ENCODE results near the gene SGCD.

SGCD gene

GRCh38 chr5:156356238-156356637, 29.3 kb downstream of the SGCD start:
- no peak for DNase-seq
- intact Hi-C loops (cut with DNase I) = no loop called here

GRCh38 chr5:156359476-156359875, 32.5 kb downstream of the SGCD start:
- no peak for DNase-seq
- intact Hi-C loops (cut with DNase I) = no loop called here

GRCh38 chr5:156361436-156362109, 34.6 kb downstream of the SGCD start:
- no peak for DNase-seq
- intact Hi-C loops (cut with DNase I) = no loop called here

- no peak for DNase-seq
- intact Hi-C loops (cut with DNase I) = no loop called here
Measured at GRCh38 chr5:156363861-156364260, 36.9 kb downstream of the SGCD start.

GRCh38 chr5:156366521-156366920, 39.6 kb downstream of the SGCD start:
- intact Hi-C loops (cut with DNase I) = no loop called here
- no peak for DNase-seq

GRCh38 chr5:156367597-156367996, 40.6 kb downstream of the SGCD start:
- no peak for DNase-seq

GRCh38 chr5:156375895-156376495, 49.0 kb downstream of the SGCD start:
- intact Hi-C loops (cut with DNase I) = no loop called here
- DNase-seq = no peak

More at GRCh38 chr5:156367597-156367996, 40.6 kb downstream of the SGCD start:
- intact Hi-C loops (cut with DNase I) = no loop called here

GRCh38 chr5:156376751-156377150, 49.8 kb downstream of the SGCD start:
- intact Hi-C loops (cut with DNase I) = no loop called here

GRCh38 chr5:156378159-156378558, 51.2 kb downstream of the SGCD start:
- intact Hi-C loops (cut with DNase I) = no loop called here
- DNase-seq = no peak

More at GRCh38 chr5:156376751-156377150, 49.8 kb downstream of the SGCD start:
- no peak for DNase-seq

GRCh38 chr5:156379206-156379605, 52.2 kb downstream of the SGCD start:
- intact Hi-C loops (cut with DNase I) = no loop called here
- DNase-seq = no peak

- intact Hi-C loops (cut with DNase I) = no loop called here
- no peak for DNase-seq
Measured at GRCh38 chr5:156380848-156381247, 53.9 kb downstream of the SGCD start.

GRCh38 chr5:156383510-156384265, 56.7 kb downstream of the SGCD start:
- intact Hi-C loops (cut with DNase I) = no loop called here
- DNase-seq = no peak

GRCh38 chr5:156385416-156385815, 58.5 kb downstream of the SGCD start:
- no peak for DNase-seq
- intact Hi-C loops (cut with DNase I) = no loop called here

GRCh38 chr5:156386976-156387375, 60.0 kb downstream of the SGCD start:
- DNase-seq = no peak
- intact Hi-C loops (cut with DNase I) = no loop called here

GRCh38 chr5:156387391-156387790, 60.4 kb downstream of the SGCD start:
- intact Hi-C loops (cut with DNase I) = no loop called here
- DNase-seq = no peak

GRCh38 chr5:156388233-156388632, 61.3 kb downstream of the SGCD start:
- DNase-seq = no peak
- intact Hi-C loops (cut with DNase I) = no loop called here

GRCh38 chr5:156391139-156391538, 64.2 kb downstream of the SGCD start:
- DNase-seq = no peak
- intact Hi-C loops (cut with DNase I) = no loop called here

GRCh38 chr5:156393980-156394379, 67.0 kb downstream of the SGCD start:
- intact Hi-C loops (cut with DNase I) = no loop called here
- no peak for DNase-seq

GRCh38 chr5:156394642-156395305, 67.8 kb downstream of the SGCD start:
- DNase-seq = no peak
- intact Hi-C loops (cut with DNase I) = no loop called here

- no peak for DNase-seq
- intact Hi-C loops (cut with DNase I) = no loop called here
Measured at GRCh38 chr5:156395306-156395675, 68.3 kb downstream of the SGCD start.

Measured in posterior cingulate gyrus (tissue), 11 donors.